ENCODE measurements around the gene SLC66A1.
A peak's percentile ranks its signal among the peaks of the same experiment; 100 is the strongest.

Gene SLC66A1

GRCh38 chr1:19311503-19311930, 609 bp upstream of the SLC66A1 start:
- no peak overlapping the region for H3K27ac ChIP-seq (ENCODE audit: low read depth, low read length)
- H3K4me1 ChIP-seq (ENCODE audit: control insufficient read depth in 5 of 5, insufficient read depth in 5 of 5, low read length in 5 of 5), result peaks cover 13 to 66% (median 57%) of the 10 kb centered on the region in 5 donors
- peak overlapping the region in 4 of 5 donors; percentile 70 to 89 (median 81) for H3K9ac ChIP-seq (ENCODE audit: low read length in 5 of 5)
- no peaks in the 10 kb centered on the region for H3K27me3 ChIP-seq (ENCODE audit: control insufficient read depth in 5 of 5, insufficient read depth in 4 of 5, low read length in 5 of 5)
- peak overlapping the region; percentile 73 to 86 (median 82) for H3K4me3 ChIP-seq (ENCODE audit: low read depth in 1 of 5, low read length in 5 of 5)
- no peaks in the 10 kb centered on the region for H3K9me3 ChIP-seq (ENCODE audit: control insufficient read depth in 5 of 5, low read length in 5 of 5)
- H3K36me3 ChIP-seq (ENCODE audit: control insufficient read depth in 5 of 5, insufficient read depth in 5 of 5, low read length in 5 of 5), result peaks cover 4 to 30% (median 20%) of the 10 kb centered on the region in 5 donors

- Histone ChIP-seq H3K27ac (ENCODE audit: low read depth, low read length) (peak overlapping the region; percentile 93), H3K4me3 (ENCODE audit: low read depth in 1 of 5, low read length in 5 of 5) (peak overlapping the region; percentile 67 to 80 (median 74)), H3K36me3 (ENCODE audit: control insufficient read depth in 5 of 5, insufficient read depth in 5 of 5, low read length in 5 of 5) (peaks cover 0 to 25% (median 10%) of the 10 kb centered on the region in 5 donors), H3K4me1 (ENCODE audit: control insufficient read depth in 5 of 5, insufficient read depth in 5 of 5, low read length in 5 of 5) (peaks cover 13 to 71% (median 60%) of the 10 kb centered on the region in 5 donors), H3K9me3 (ENCODE audit: control insufficient read depth in 5 of 5, low read length in 5 of 5) (no peaks in the 10 kb centered on the region), H3K9ac (ENCODE audit: low read length in 5 of 5) (peak overlapping the region; percentile 73 to 95 (median 92)), H3K27me3 (ENCODE audit: control insufficient read depth in 5 of 5, insufficient read depth in 4 of 5, low read length in 5 of 5) (no peaks in the 10 kb centered on the region)
These were observed 883 bp downstream of the SLC66A1 start for GRCh38 chr1:19312782-19313635.

- peaks cover 13 to 71% (median 60%) of the 10 kb centered on the region in 5 donors for H3K4me1 ChIP-seq (ENCODE audit: control insufficient read depth in 5 of 5, insufficient read depth in 5 of 5, low read length in 5 of 5)
- no peaks in the 10 kb centered on the region for H3K27me3 ChIP-seq (ENCODE audit: control insufficient read depth in 5 of 5, insufficient read depth in 4 of 5, low read length in 5 of 5)
- H3K4me3 ChIP-seq (ENCODE audit: low read depth in 1 of 5, low read length in 5 of 5), result no peak overlapping the region
- H3K36me3 ChIP-seq (ENCODE audit: control insufficient read depth in 5 of 5, insufficient read depth in 5 of 5, low read length in 5 of 5), result peaks cover 0 to 27% (median 10%) of the 10 kb centered on the region in 5 donors
- H3K9ac ChIP-seq (ENCODE audit: low read length in 5 of 5), result no peak overlapping the region
- H3K27ac ChIP-seq (ENCODE audit: low read depth, low read length), result no peak overlapping the region
- H3K9me3 ChIP-seq (ENCODE audit: control insufficient read depth in 5 of 5, low read length in 5 of 5), result no peaks in the 10 kb centered on the region
These were observed 1.5 kb downstream of the SLC66A1 start for GRCh38 chr1:19313636-19313959.

GRCh38 chr1:19313961-19314882, 2.1 kb downstream of the SLC66A1 start:
- H3K9me3 ChIP-seq (ENCODE audit: control insufficient read depth in 5 of 5, low read length in 5 of 5), result no peaks in the 10 kb centered on the region
- no peak overlapping the region for H3K4me3 ChIP-seq (ENCODE audit: low read depth in 1 of 5, low read length in 5 of 5)
- peak overlapping the region in 1 of 5 donors; percentile 11 for H3K9ac ChIP-seq (ENCODE audit: low read length in 5 of 5)
- H3K27me3 ChIP-seq (ENCODE audit: control insufficient read depth in 5 of 5, insufficient read depth in 4 of 5, low read length in 5 of 5), result no peaks in the 10 kb centered on the region
- H3K27ac ChIP-seq (ENCODE audit: low read depth, low read length), result no peak overlapping the region
- H3K36me3 ChIP-seq (ENCODE audit: control insufficient read depth in 5 of 5, insufficient read depth in 5 of 5, low read length in 5 of 5), result peaks cover 0 to 33% (median 16%) of the 10 kb centered on the region in 5 donors
- H3K4me1 ChIP-seq (ENCODE audit: control insufficient read depth in 5 of 5, insufficient read depth in 5 of 5, low read length in 5 of 5), result peaks cover 10 to 66% (median 54%) of the 10 kb centered on the region in 5 donors

GRCh38 chr1:19315378-19316198, 3.5 kb downstream of the SLC66A1 start:
- Histone ChIP-seq H3K9ac (ENCODE audit: low read length in 5 of 5) (peak overlapping the region in 1 of 5 donors; percentile 30), H3K27ac (ENCODE audit: low read depth, low read length) (no peak overlapping the region), H3K36me3 (ENCODE audit: control insufficient read depth in 5 of 5, insufficient read depth in 5 of 5, low read length in 5 of 5) (peaks cover 0 to 38% (median 18%) of the 10 kb centered on the region in 5 donors), H3K9me3 (ENCODE audit: control insufficient read depth in 5 of 5, low read length in 5 of 5) (no peaks in the 10 kb centered on the region), H3K4me1 (ENCODE audit: control insufficient read depth in 5 of 5, insufficient read depth in 5 of 5, low read length in 5 of 5) (peaks cover 10 to 55% (median 42%) of the 10 kb centered on the region in 5 donors), H3K4me3 (ENCODE audit: low read depth in 1 of 5, low read length in 5 of 5) (no peak overlapping the region), H3K27me3 (ENCODE audit: control insufficient read depth in 5 of 5, insufficient read depth in 4 of 5, low read length in 5 of 5) (no peaks in the 10 kb centered on the region)

GRCh38 chr1:19317126-19317910, 5.2 kb downstream of the SLC66A1 start:
- no peak overlapping the region for H3K27ac ChIP-seq (ENCODE audit: low read depth, low read length)
- no peak overlapping the region for H3K4me3 ChIP-seq (ENCODE audit: low read depth in 1 of 5, low read length in 5 of 5)
- peaks cover 0 to 43% (median 24%) of the 10 kb centered on the region in 5 donors for H3K36me3 ChIP-seq (ENCODE audit: control insufficient read depth in 5 of 5, insufficient read depth in 5 of 5, low read length in 5 of 5)
- H3K9me3 ChIP-seq (ENCODE audit: control insufficient read depth in 5 of 5, low read length in 5 of 5), result no peaks in the 10 kb centered on the region
- H3K27me3 ChIP-seq (ENCODE audit: control insufficient read depth in 5 of 5, insufficient read depth in 4 of 5, low read length in 5 of 5), result no peaks in the 10 kb centered on the region
- H3K9ac ChIP-seq (ENCODE audit: low read length in 5 of 5), result no peak overlapping the region
- H3K4me1 ChIP-seq (ENCODE audit: control insufficient read depth in 5 of 5, insufficient read depth in 5 of 5, low read length in 5 of 5), result peaks cover 4 to 43% (median 30%) of the 10 kb centered on the region in 5 donors

GRCh38 chr1:19319196-19319595, 7.1 kb downstream of the SLC66A1 start:
- H3K9me3 ChIP-seq (ENCODE audit: control insufficient read depth in 5 of 5, low read length in 5 of 5), result no peaks in the 10 kb centered on the region
- peaks cover 0 to 26% (median 13%) of the 10 kb centered on the region in 5 donors for H3K4me1 ChIP-seq (ENCODE audit: control insufficient read depth in 5 of 5, insufficient read depth in 5 of 5, low read length in 5 of 5)
- no peak overlapping the region for H3K4me3 ChIP-seq (ENCODE audit: low read depth in 1 of 5, low read length in 5 of 5)
- peaks cover 0 to 51% (median 35%) of the 10 kb centered on the region in 5 donors for H3K36me3 ChIP-seq (ENCODE audit: control insufficient read depth in 5 of 5, insufficient read depth in 5 of 5, low read length in 5 of 5)
- no peaks in the 10 kb centered on the region for H3K27me3 ChIP-seq (ENCODE audit: control insufficient read depth in 5 of 5, insufficient read depth in 4 of 5, low read length in 5 of 5)
- no peak overlapping the region for H3K27ac ChIP-seq (ENCODE audit: low read depth, low read length)
- H3K9ac ChIP-seq (ENCODE audit: low read length in 5 of 5), result no peak overlapping the region

GRCh38 chr1:19321071-19321470, 8.9 kb downstream of the SLC66A1 start:
- Histone ChIP-seq H3K9me3 (ENCODE audit: control insufficient read depth in 5 of 5, low read length in 5 of 5) (no peaks in the 10 kb centered on the region), H3K27me3 (ENCODE audit: control insufficient read depth in 5 of 5, insufficient read depth in 4 of 5, low read length in 5 of 5) (no peaks in the 10 kb centered on the region), H3K4me3 (ENCODE audit: low read depth in 1 of 5, low read length in 5 of 5) (no peak overlapping the region), H3K27ac (ENCODE audit: low read depth, low read length) (no peak overlapping the region), H3K4me1 (ENCODE audit: control insufficient read depth in 5 of 5, insufficient read depth in 5 of 5, low read length in 5 of 5) (peaks cover 0 to 10% (median 4%) of the 10 kb centered on the region in 5 donors), H3K9ac (ENCODE audit: low read length in 5 of 5) (no peak overlapping the region), H3K36me3 (ENCODE audit: control insufficient read depth in 5 of 5, insufficient read depth in 5 of 5, low read length in 5 of 5) (peaks cover 0 to 61% (median 54%) of the 10 kb centered on the region in 5 donors)

GRCh38 chr1:19322481-19322880, 10.4 kb downstream of the SLC66A1 start:
- H3K9me3 ChIP-seq (ENCODE audit: control insufficient read depth in 5 of 5, low read length in 5 of 5), result no peaks in the 10 kb centered on the region
- peak overlapping the region in 1 of 5 donors; percentile 10 for H3K9ac ChIP-seq (ENCODE audit: low read length in 5 of 5)
- peaks cover 0 to 72% (median 67%) of the 10 kb centered on the region in 5 donors for H3K36me3 ChIP-seq (ENCODE audit: control insufficient read depth in 5 of 5, insufficient read depth in 5 of 5, low read length in 5 of 5)
- peaks cover 0 to under 1% (median 0%) of the 10 kb centered on the region in 5 donors for H3K4me1 ChIP-seq (ENCODE audit: control insufficient read depth in 5 of 5, insufficient read depth in 5 of 5, low read length in 5 of 5)
- H3K27me3 ChIP-seq (ENCODE audit: control insufficient read depth in 5 of 5, insufficient read depth in 4 of 5, low read length in 5 of 5), result no peaks in the 10 kb centered on the region
- H3K27ac ChIP-seq (ENCODE audit: low read depth, low read length), result no peak overlapping the region
- H3K4me3 ChIP-seq (ENCODE audit: low read depth in 1 of 5, low read length in 5 of 5), result no peak overlapping the region
